C4-2B (cell line): ENCODE measurements around the gene PRSS16.

Source experiments
- H3K27ac ChIP-seq: fragments of 450-650 bp; 2 replicates; pipeline ENCODE4 v1.5.1; 2017
- CTCF ChIP-seq: fragments of 450-650 bp; conservative IDR thresholded peaks from 2 replicates; pipeline ENCODE4 v1.5.1; 2017; ENCODE audit warnings: mild to moderate bottlenecking
- ZFX ChIP-seq: fragments of 450-650 bp; IDR thresholded peaks from 2 replicates; pipeline ENCODE4 v1.6.1; 2017

Gene PRSS16

DNA sequence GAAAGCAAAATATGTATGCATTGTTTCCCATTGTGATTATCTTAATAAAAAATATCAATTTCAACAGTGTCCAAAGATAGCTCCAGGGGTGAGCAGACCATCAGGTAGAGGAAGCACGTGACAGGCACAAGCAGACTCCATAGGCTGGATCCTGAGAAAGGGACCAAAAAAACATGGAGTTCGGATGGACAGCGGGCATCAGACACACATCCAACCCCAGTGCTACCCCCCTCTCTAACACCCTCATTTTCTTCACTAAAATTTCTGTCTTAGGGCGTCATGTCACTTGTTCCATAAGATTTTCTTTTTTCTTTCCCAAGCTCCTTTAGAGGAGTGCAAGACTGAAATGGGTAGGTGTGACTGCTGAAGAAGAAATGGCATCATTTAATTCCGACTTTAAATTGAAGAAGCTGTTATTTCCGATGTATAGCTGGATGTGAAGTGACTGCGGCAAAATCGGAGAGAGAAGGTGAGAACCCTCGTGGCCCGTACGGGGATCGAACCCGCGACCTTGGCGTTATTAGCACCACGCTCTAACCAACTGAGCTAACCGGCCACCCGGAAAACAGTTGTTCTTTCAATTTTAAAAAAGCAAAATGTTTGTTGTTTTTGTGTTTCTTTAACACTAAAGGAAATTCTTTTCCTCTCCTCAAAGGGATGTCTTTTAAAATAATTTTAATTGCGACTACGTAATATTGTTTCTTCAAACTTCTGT is 10.3 kb upstream of the PRSS16 start:
- TF ChIP-seq ZFX (no peak), CTCF (no peak)
- peak overlapping the region; percentile 27; the same call in 1 of the 2 replicates for H3K27ac ChIP-seq

DNA sequence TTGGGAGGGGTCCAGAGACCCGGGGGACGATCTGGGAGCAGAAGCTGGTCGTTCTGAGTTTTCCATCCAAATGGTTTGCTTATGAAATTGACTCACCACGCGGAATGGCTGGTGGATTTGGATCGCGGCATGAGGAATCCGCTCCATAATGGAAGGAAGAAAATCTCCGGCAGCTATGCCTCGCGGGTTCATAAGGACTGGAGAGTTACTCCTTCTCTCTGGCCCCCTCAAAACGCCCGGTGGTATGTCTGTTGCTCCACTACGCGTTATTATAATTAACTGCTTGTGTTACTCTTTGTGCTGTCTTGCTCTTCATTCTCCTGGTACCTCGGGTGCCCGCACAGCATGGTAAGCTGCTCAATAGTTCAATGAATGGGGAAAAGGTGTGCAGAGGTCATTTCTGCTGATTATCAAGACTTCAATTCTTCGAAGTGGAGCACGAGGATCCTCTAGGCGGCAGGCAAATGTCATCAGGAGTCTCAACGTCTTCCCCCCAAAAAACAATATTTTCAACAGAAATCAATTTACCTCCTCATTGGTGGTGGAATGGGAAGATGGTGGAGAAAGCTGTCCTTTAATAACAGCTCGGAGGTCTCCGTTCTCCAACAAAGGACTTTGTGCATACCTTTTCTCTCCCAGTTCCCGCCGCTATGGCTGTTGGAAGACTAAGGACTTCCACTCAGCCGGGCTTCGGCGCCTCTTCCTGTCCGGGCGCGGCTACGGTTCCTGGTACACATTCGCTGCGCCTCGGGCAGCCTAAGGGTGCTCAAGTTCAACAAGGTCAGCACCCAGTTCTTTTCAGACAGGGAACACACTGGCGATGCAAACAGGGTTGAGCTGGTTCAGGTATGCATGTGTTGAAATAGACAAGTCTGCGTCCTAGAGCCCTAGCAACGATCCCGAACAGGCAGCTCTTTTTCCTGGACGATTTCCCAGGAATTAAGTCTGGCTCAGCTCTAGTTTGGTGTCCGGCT is 9.2 kb upstream of the PRSS16 start:
- no peak for TF ChIP-seq CTCF
- no peak for TF ChIP-seq ZFX

DNA sequence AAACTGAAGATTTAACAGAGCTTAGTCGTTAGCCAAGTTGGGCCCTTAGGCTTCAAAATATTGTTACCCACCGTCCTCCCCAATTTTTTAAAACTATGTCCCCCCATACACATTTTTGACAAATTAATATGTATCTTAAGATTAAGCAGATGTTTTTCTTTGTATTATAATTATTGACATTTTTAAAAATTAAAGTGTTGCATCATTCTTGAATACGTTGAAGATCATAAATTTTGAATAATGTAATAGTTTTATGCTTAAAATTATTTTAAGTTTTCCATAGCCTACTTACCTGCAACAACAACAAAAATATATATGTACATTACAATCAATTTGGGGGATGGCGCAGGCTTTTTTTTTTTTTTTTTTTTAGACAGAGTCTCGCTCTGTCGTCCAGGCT is 8.2 kb upstream of the PRSS16 start:
- no peak for TF ChIP-seq CTCF
- no peak for TF ChIP-seq ZFX
- no peak overlapping the region for H3K27ac ChIP-seq

More for the DNA sequence above, 9.2 kb upstream of the PRSS16 start:
- no peak overlapping the region for H3K27ac ChIP-seq

- H3K27ac ChIP-seq, result no peak overlapping the region
- TF ChIP-seq ZFX, result no peak
- no peak for TF ChIP-seq CTCF
Observed at GRCh38 chr6:27241443-27241842, 6.1 kb upstream of the PRSS16 start.

DNA sequence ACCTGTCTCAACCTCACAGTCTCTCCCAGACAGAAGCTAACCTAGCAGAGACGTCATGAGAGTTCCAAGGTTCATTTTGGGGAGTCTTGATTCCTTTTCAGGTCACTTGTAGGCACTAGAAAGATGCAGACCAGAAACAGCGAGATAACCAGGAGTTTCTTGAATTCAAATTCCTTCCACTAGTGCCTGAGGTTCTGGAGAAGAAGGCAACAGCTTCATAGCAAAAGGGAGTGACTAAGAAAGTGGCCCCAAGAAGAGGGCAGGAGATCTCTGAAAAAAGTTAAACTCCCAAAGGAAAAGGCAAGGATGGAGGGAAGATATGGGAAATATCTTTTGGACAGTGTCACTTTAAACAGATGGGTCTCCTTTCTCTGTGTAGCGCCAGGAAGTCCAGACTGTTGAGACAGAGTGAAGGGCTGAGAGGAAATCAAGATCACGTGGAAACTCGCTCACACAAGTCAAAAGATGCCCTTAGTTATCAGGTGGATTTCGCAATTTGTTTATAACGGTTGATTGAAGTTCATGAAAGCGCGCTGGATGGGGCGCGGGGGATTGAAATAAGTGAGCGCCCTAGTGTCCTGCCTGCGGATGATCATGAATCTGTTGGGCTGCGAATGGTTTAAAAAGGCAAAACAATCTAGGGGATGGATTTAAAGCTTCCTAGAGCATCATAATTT is 4.8 kb upstream of the PRSS16 start:
- no peak overlapping the region for H3K27ac ChIP-seq
- TF ChIP-seq CTCF, result no peak
- TF ChIP-seq ZFX, result no peak

GRCh38 chr6:27248783-27249182 is 1.3 kb downstream of the PRSS16 start:
- H3K27ac ChIP-seq, result no peak overlapping the region
- TF ChIP-seq ZFX, result no peak
- no peak for TF ChIP-seq CTCF
